ENCODE data around the gene LRRC74A.

GRCh38 chr14:76866456-76866855 lies 40.2 kb downstream of the LRRC74A start:
- no peak for TF ChIP-seq YY1 (IDR thresholded peaks at IDR 0.05; ENCODE audit: insufficient read depth, insufficient read length)
- no peak for TF ChIP-seq ZNF274 (IDR thresholded peaks at IDR 0.05; ENCODE audit: low read depth, low read length)

Measured in NT2/D1 (cell line).